Endothelial cell of umbilical vein (primary cell): ENCODE measurements around the gene GPR137B. TPM values are rescaled to one million over a fixed set of nuclear protein-coding genes. Genes with fewer than 3 reads are reported as not detected.

Source experiments
- BruUV-seq: library from RNA; stranded (reverse); fragments of 400-500 nt; replicated peaks from 2 replicates; lab custom pipeline; 2021; lab: Mats Ljungman, UMichigan
- CTCF ChIA-PET: fragments of 300-600, 350-600 bp; sonication (Branson Sonifier 250); formaldehyde crosslinking; loops from one replicate; lab custom pipeline; 2021; ENCODE audit warnings: antibody characterized with exemption, inconsistent platforms; lab: Charles Lee
- POLR2A ChIA-PET: fragments of 300-600, 350-600 bp; sonication (Branson Sonifier 250); formaldehyde crosslinking; loops from one replicate; lab custom pipeline; 2021; ENCODE audit warnings: antibody characterized with exemption, inconsistent platforms; lab: Charles Lee
- DNase-seq: peaks from one replicate; pipeline ENCODE4 v3.0.0-alpha.2; 2011; ENCODE audit warnings: low read depth, low spot score
- FAIRE-seq: peaks from 2 replicates; lab custom pipeline; 2011; peaks lifted over from hg19 to GRCh38; lab: Jason Lieb, UNC
- H2AFZ ChIP-seq: 2 replicates; pipeline ENCODE4 v1.6.0; 2012; ENCODE audit warnings: low read depth, low read length, control low read depth, inconsistent platforms
- H3K27ac ChIP-seq: 2 replicates; pipeline ENCODE4 v1.5.1; 2011; ENCODE audit warnings: low read depth, mild to moderate bottlenecking, control low read depth, low read length, moderate library complexity; ENCODE audit not compliant: insufficient read depth
- H3K27me3 ChIP-seq, 2 experiments: 2 replicates each; pipeline versions ENCODE4 v1.6.0 to v1.6.1; 2011; ENCODE audit warnings: low read length in 2 of 2, mixed read lengths in 1 of 2; ENCODE audit not compliant: control insufficient read depth in 2 of 2, insufficient read depth in 2 of 2
- H3K36me3 ChIP-seq, 2 experiments: 2 replicates in 1 of 2; 3 replicates in 1 of 2; pipeline ENCODE4 v1.5.1; 2011; ENCODE audit warnings: low read length in 2 of 2, mild to moderate bottlenecking in 1 of 2, moderate library complexity in 1 of 2; ENCODE audit not compliant: control insufficient read depth in 2 of 2, insufficient read depth in 2 of 2; ENCODE audit errors: extremely low read depth in 1 of 2
- H3K4me1 ChIP-seq: 3 replicates; pipeline ENCODE4 v1.5.1; 2011; ENCODE audit warnings: mild to moderate bottlenecking, low read length; ENCODE audit not compliant: control insufficient read depth, insufficient read depth; ENCODE audit errors: extremely low read depth
- H3K4me2 ChIP-seq: 2 replicates; pipeline ENCODE4 v1.6.1; 2011; ENCODE audit warnings: low read length, control low read depth, mixed read lengths; ENCODE audit not compliant: insufficient read depth
- H3K4me3 ChIP-seq, 3 experiments: fragments of 200-600 bp in 1 of 3; sonication (generic), shearing (Covaris generic) in 1 of 3; replicated peaks in 1 of 3; 2 replicates each; pipeline ENCODE4 v1.5.1; 2011 to 2016; ENCODE audit warnings: control low read depth in 3 of 3, low read length in 3 of 3, mild to moderate bottlenecking in 2 of 3, inconsistent platforms in 1 of 3, low read depth in 1 of 3, moderate library complexity in 1 of 3; ENCODE audit not compliant: insufficient read depth in 1 of 3
- H3K79me2 ChIP-seq: 2 replicates; pipeline ENCODE4 v1.6.0; 2012; ENCODE audit warnings: low read length, inconsistent platforms; ENCODE audit not compliant: control insufficient read depth, insufficient read depth
- H3K9ac ChIP-seq: replicated peaks from 2 replicates; pipeline ENCODE3; 2011; ENCODE audit warnings: low read length, control low read depth; ENCODE audit not compliant: insufficient read depth; ENCODE audit errors: extremely low read depth
- H3K9me1 ChIP-seq: replicated peaks from 3 replicates; pipeline ENCODE4 v1.6.0; 2011; ENCODE audit warnings: mild to moderate bottlenecking, low read length; ENCODE audit not compliant: control insufficient read depth, insufficient read depth; ENCODE audit errors: extremely low read depth
- H3K9me3 ChIP-seq: replicated peaks from 2 replicates; pipeline ENCODE4 v1.5.1; 2012; ENCODE audit warnings: low read length, inconsistent platforms; ENCODE audit not compliant: control insufficient read depth, insufficient read depth
- H4K20me1 ChIP-seq: replicated peaks from 2 replicates; pipeline ENCODE3; 2011; ENCODE audit warnings: mild to moderate bottlenecking, low read length; ENCODE audit not compliant: control insufficient read depth, insufficient read depth; ENCODE audit errors: extremely low read depth
- EZH2 ChIP-seq: IDR thresholded peaks from 2 replicates; pipeline ENCODE4 v1.6.1; 2012; ENCODE audit warnings: borderline replicate concordance, low read depth, mild to moderate bottlenecking, moderate library complexity, low read length, inconsistent platforms; ENCODE audit not compliant: severe bottlenecking
- FOS ChIP-seq: IDR thresholded peaks from 2 replicates; pipeline ENCODE4 v1.6.1; 2011; ENCODE audit warnings: mild to moderate bottlenecking, low read length, moderate library complexity, borderline replicate concordance; ENCODE audit not compliant: insufficient read depth
- GATA2 ChIP-seq: IDR thresholded peaks from 2 replicates; pipeline ENCODE4 v1.7.0; 2011; ENCODE audit warnings: low read depth, mild to moderate bottlenecking, moderate library complexity, mixed read lengths, low read length; ENCODE audit not compliant: insufficient read length, insufficient read depth
- JUN ChIP-seq: IDR thresholded peaks from 2 replicates; pipeline ENCODE4 v1.6.1; 2011; ENCODE audit warnings: borderline replicate concordance, low read depth; ENCODE audit not compliant: insufficient read length, insufficient read depth
- MAX ChIP-seq: IDR thresholded peaks from 2 replicates; pipeline ENCODE4 v1.6.1; 2011; ENCODE audit not compliant: insufficient read depth, insufficient read length
- MYC ChIP-seq: IDR thresholded peaks from one replicate; pipeline ENCODE4 v1.6.1; 2011; ENCODE audit warnings: mild to moderate bottlenecking, low read depth, low read length
- POLR2A ChIP-seq: IDR thresholded peaks from 2 replicates; pipeline ENCODE4 v1.6.1; 2012; ENCODE audit warnings: low read depth, mild to moderate bottlenecking, control low read depth, low read length
- POLR2AphosphoS5 ChIP-seq: IDR thresholded peaks from 2 replicates; pipeline ENCODE4 v1.6.1; 2012; ENCODE audit warnings: low read depth, mild to moderate bottlenecking, control low read depth, low read length, moderate library complexity; ENCODE audit not compliant: insufficient read depth
- dilution Hi-C: fragments of 300-500 bp; cut with MboI; formaldehyde crosslinking; loops from one replicate; pipeline ENCODE4 v1.15.0; 2019; ENCODE audit warnings: low sequenced_read_pairs; ENCODE audit not compliant: extremely low pct_ligation_motif_present
- intact Hi-C: fragments of 100-400 bp; cut with micrococcal nuclease; formaldehyde crosslinking; loops from one replicate; pipeline ENCODE4 v1.10.0; 2022
- polyA plus RNA-seq, 4 experiments: library from polyadenylated mRNA; depleted of rRNA in 3 of 4; stranded (reverse) in 3 of 4; unstranded in 1 of 4; fragments of >200 nt; gene quantifications; 2 replicates each; pipeline versions ENCODE4 v1.2.1 to v1.2.3, GENCODE V29; 2011 to 2012; ENCODE audit warnings: missing spikeins in 1 of 4
- total RNA-seq: library from RNA; stranded (reverse); gene quantifications from 2 replicates; pipeline ENCODE4 v1.2.3, GENCODE V29; 2021
- TF ChIP-seq, protein P1 (sequence below), 2 donors: IDR thresholded peaks; 1 replicate in 1 of 2; 2 replicates in 1 of 2; pipeline ENCODE4 v1.5.1; 2011; ENCODE audit warnings: low read length in 2 of 2, mild to moderate bottlenecking in 2 of 2, moderate library complexity in 2 of 2, control low read depth in 1 of 2, inconsistent platforms in 1 of 2, low read depth in 1 of 2; ENCODE audit not compliant: insufficient read depth in 1 of 2; ENCODE audit errors: extremely low read depth in 1 of 2

The GPR137B gene
- total and polyA plus RNA-seq, 2 donors (not counting 3 experiments of a cell fraction or from before 2014, with no cell fraction given), result 7.8 to 11.9 TPM

DNA sequence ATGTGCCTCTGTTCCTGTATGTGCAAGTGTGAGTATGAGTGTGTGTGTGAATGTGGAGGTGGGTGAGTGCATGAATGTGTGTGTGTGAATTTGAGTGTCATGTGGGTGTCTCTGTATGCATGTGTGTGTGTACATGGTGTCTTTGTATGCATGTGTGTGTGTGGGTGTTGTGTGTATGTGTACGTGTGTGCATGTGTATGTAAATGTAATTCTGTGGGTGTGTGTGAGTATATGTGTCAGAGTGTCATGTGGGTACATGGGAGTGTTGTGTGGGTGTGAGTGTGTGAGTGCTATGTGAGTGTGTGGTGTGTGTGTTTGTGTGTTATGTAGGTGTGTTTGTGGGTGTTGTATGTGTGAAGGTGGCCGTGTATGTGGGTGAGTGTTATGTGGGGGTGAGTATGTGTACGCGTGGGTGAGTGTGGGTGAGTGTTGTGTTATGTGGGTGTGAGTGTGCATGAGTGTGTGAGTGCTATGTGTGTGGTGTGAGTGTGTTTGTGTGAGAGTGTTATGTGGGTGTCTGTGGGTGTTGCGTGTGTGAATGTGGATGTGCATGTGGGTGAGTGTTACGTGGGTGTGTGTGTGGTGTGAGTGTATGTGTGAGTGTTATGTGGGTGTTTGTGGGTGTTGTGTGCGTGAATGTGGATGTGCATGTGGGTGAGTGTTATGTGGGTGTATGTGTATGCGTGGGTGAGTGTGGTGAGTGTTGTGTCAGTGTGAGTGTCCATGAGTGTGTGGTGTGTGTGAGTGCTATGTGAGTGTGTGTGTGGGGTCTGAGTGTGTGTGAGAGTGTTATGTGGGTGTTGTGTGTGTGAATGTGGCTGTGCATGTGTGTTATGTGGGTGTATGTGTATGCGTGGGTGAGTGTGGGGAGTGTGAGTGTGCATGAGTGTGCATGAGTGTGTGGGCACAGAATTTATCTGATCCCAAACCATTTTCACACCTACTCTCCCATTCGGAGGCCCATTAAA is 40.8 kb upstream of the GPR137B start:
- TF ChIP-seq MYC (no peak), GATA2 (no peak), MAX (no peak), JUN (no peak), EZH2 (no peak), POLR2AphosphoS5 (no peak), POLR2A (no peak), FOS (no peak)
- TF ChIP-seq, protein P1, sequence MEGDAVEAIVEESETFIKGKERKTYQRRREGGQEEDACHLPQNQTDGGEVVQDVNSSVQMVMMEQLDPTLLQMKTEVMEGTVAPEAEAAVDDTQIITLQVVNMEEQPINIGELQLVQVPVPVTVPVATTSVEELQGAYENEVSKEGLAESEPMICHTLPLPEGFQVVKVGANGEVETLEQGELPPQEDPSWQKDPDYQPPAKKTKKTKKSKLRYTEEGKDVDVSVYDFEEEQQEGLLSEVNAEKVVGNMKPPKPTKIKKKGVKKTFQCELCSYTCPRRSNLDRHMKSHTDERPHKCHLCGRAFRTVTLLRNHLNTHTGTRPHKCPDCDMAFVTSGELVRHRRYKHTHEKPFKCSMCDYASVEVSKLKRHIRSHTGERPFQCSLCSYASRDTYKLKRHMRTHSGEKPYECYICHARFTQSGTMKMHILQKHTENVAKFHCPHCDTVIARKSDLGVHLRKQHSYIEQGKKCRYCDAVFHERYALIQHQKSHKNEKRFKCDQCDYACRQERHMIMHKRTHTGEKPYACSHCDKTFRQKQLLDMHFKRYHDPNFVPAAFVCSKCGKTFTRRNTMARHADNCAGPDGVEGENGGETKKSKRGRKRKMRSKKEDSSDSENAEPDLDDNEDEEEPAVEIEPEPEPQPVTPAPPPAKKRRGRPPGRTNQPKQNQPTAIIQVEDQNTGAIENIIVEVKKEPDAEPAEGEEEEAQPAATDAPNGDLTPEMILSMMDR (IDR thresholded peaks at IDR 0.05; ENCODE audit: extremely low read depth in 1 of 2, insufficient read depth in 1 of 2, low read depth in 1 of 2, low read length in 2 of 2), result no peak
- Histone ChIP-seq H3K9ac (no peak overlapping the region), H3K4me2 (no peak overlapping the region), H3K27me3 (no peaks in the 10 kb centered on the region), H4K20me1 (no peaks in the 10 kb centered on the region), H3K9me3 (no peaks in the 10 kb centered on the region), H3K4me1 (no peaks in the 10 kb centered on the region), H2AFZ (no peak overlapping the region), H3K79me2 (no peaks in the 10 kb centered on the region), H3K4me3 (no peak overlapping the region), H3K9me1 (no peaks in the 10 kb centered on the region), H3K27ac (no peak overlapping the region), H3K36me3 (no peaks in the 10 kb centered on the region)
- no peak for DNase-seq
- no TSS peak for BruUV-seq
- no peak for FAIRE-seq
- dilution Hi-C loops, result no loop called here
- intact Hi-C loops, result loop anchor here (2.0 to 5.0 kb wide), 2 partner anchors 673 to 766 kb away; no protein-coding TSS in a partner anchor
- CTCF ChIA-PET, result no interaction called here
- POLR2A ChIA-PET, result no interaction called here
